ENCODE data around the gene KIF1A. TPM values are rescaled to one million over a fixed set of nuclear protein-coding genes. Genes with fewer than 3 reads are reported as not detected.
"Not testable (repeated sequence)": the region's sequence is repeated elsewhere in the genome, so short reads cannot be mapped to it uniquely, and the experiment has no call there.

The KIF1A gene
- total RNA-seq, 1 donor from 2014 or later = 2.0 TPM

GRCh38 chr2:240688553-240688919 is 131.5 kb downstream of the KIF1A start:
- intact Hi-C loops (cut with micrococcal nuclease) = no loop called here
- H3K4me3 ChIP-seq = no peak overlapping the region
- peaks cover 27% of the 10 kb centered on the region for H3K27me3 ChIP-seq (ENCODE audit: low read depth)
- H3K9me3 ChIP-seq (replicated peaks) = no peaks in the 10 kb centered on the region
- H3K4me1 ChIP-seq = no peaks in the 10 kb centered on the region
- TF ChIP-seq CTCF (IDR thresholded peaks at IDR 0.05; ENCODE audit: borderline replicate concordance) = no peak
- no peak overlapping the region for H3K27ac ChIP-seq (replicated peaks)
- no peaks in the 10 kb centered on the region for H3K36me3 ChIP-seq
- no peak for DNase-seq

- Histone ChIP-seq H3K4me1 (no peaks in the 10 kb centered on the region), H3K9me3 (replicated peaks) (no peaks in the 10 kb centered on the region), H3K4me3 (no peak overlapping the region), H3K27ac (replicated peaks) (no peak overlapping the region), H3K36me3 (no peaks in the 10 kb centered on the region), H3K27me3 (ENCODE audit: low read depth) (peaks cover 27% of the 10 kb centered on the region)
- intact Hi-C loops (cut with micrococcal nuclease) = no loop called here
- no peak for TF ChIP-seq CTCF (IDR thresholded peaks at IDR 0.05; ENCODE audit: borderline replicate concordance)
- DNase-seq = no peak
Measured at GRCh38 chr2:240687741-240688552, 132.1 kb downstream of the KIF1A start.

GRCh38 chr2:240687045-240687740 is 132.8 kb downstream of the KIF1A start:
- DNase-seq = no peak
- H3K27ac ChIP-seq (replicated peaks) = no peak overlapping the region
- no peaks in the 10 kb centered on the region for H3K4me1 ChIP-seq
- no peak for TF ChIP-seq CTCF (IDR thresholded peaks at IDR 0.05; ENCODE audit: borderline replicate concordance)
- H3K36me3 ChIP-seq = no peaks in the 10 kb centered on the region
- no peak overlapping the region for H3K4me3 ChIP-seq
- H3K9me3 ChIP-seq (replicated peaks) = no peaks in the 10 kb centered on the region
- intact Hi-C loops (cut with micrococcal nuclease) = no loop called here
- peaks cover 27% of the 10 kb centered on the region for H3K27me3 ChIP-seq (ENCODE audit: low read depth)

GRCh38 chr2:240686460-240686859 is 133.6 kb downstream of the KIF1A start:
- no peak for TF ChIP-seq CTCF (IDR thresholded peaks at IDR 0.05; ENCODE audit: borderline replicate concordance)
- DNase-seq = no peak
- H3K9me3 ChIP-seq (replicated peaks) = no peaks in the 10 kb centered on the region
- no peaks in the 10 kb centered on the region for H3K36me3 ChIP-seq
- peaks cover 27% of the 10 kb centered on the region for H3K27me3 ChIP-seq (ENCODE audit: low read depth)
- H3K4me3 ChIP-seq = no peak overlapping the region
- H3K27ac ChIP-seq (replicated peaks) = no peak overlapping the region
- no peaks in the 10 kb centered on the region for H3K4me1 ChIP-seq
- intact Hi-C loops (cut with micrococcal nuclease) = no loop called here

- no peaks in the 10 kb centered on the region for H3K9me3 ChIP-seq (replicated peaks)
- intact Hi-C loops (cut with micrococcal nuclease) = no loop called here
- no peaks in the 10 kb centered on the region for H3K4me1 ChIP-seq
- no peak for TF ChIP-seq CTCF (IDR thresholded peaks at IDR 0.05; ENCODE audit: borderline replicate concordance)
- no peak for DNase-seq
- H3K36me3 ChIP-seq = no peaks in the 10 kb centered on the region
- H3K27me3 ChIP-seq (ENCODE audit: low read depth) = peaks cover 27% of the 10 kb centered on the region
- no peak overlapping the region for H3K27ac ChIP-seq (replicated peaks)
- no peak overlapping the region for H3K4me3 ChIP-seq
Measured at GRCh38 chr2:240685771-240686371, 134.1 kb downstream of the KIF1A start.

DNA sequence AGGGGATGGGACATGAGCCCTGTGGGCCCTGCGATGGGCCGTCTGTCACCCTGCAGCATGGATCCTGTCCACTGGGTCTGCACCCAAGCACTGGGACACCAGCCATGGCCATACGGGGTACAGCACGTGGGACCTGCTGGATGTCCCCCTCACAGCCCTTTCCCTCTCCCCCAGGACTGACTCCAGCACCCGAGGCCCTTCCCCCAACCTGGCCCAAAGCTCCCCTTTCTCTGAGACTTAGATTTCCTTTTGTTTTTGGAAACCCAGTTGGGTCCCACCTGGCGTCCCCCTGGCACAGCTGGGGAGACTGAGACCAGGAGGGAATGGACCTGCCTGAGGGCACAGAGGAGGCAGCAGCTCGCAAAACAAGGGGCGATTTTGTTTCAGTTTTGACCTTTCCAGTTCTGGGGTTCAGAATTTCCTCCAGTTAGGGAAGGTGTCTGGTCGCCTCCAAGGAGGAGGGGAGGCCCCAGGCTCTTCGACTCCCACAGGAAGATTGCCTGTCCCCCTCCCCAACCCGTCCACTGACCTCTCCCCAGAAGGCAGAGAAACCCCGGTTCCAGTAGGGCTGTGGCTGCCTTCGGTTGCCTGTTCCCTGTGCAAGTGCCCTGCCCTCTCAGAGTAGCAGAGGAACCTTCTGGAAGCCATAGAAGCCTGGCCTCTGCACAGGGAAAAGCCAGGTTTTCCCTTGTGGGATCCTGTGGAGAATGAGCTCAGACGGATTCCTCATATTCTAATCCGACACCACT is 135.9 kb downstream of the KIF1A start:
- H3K27ac ChIP-seq (replicated peaks); H3K4me3 ChIP-seq; H3K9me3 ChIP-seq (replicated peaks); H3K4me1 ChIP-seq; DNase-seq; H3K36me3 ChIP-seq; intact Hi-C loops (cut with micrococcal nuclease): not testable (repeated sequence)
- H3K27me3 ChIP-seq (ENCODE audit: low read depth) = peaks cover 20% of the 10 kb centered on the region

DNA sequence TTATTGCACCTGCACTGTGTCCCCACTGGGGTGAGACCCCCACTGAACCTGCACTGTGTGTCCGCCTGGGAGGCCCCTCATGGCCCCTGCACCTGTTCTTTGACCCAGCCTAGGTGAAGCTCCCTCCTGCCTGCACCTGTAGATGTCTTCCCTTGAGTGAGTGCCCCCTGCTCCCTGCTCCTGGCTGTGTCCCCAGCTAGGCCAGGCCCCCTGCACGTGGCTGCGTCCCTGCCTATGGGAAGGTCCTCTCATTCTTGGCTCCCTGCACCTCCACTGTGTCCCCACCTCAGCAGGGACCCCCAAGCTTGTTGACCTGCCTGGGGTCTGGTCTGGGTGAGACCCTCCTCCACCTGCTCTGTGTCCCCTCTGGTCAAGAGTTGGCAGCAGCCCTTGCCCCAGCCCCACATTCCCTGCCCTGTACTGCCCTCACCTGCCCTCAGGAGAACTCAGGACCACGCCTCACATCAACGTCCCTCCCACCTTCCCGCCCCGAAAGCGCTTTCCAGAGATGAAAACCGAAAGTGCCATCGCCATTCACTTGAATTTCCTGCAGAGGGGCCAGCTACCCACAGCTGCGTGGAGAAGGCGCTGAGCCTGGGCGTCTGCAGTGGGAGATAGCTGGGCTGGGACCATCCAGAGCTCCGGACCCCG is 136.6 kb downstream of the KIF1A start:
- H3K4me1 ChIP-seq; intact Hi-C loops (cut with micrococcal nuclease); H3K9me3 ChIP-seq (replicated peaks); DNase-seq; H3K27ac ChIP-seq (replicated peaks); H3K4me3 ChIP-seq; H3K36me3 ChIP-seq: not testable (repeated sequence)
- H3K27me3 ChIP-seq (ENCODE audit: low read depth) = peaks cover 17% of the 10 kb centered on the region

Data from left ventricle myocardium inferior (tissue), 1 donor.